NT2/D1 (cell line): ENCODE results near the gene MCCD1.
"Not testable (repeated sequence)": the region's sequence is repeated elsewhere in the genome, so short reads cannot be mapped to it uniquely, and the experiment has no call there.

Source experiments
- SUZ12 ChIP-seq: IDR thresholded peaks from 2 replicates; pipeline ENCODE4 v1.6.1; 2011; ENCODE audit not compliant: insufficient read length, insufficient read depth; ENCODE audit errors: extremely low read depth
- ZNF274 ChIP-seq: IDR thresholded peaks from 2 replicates; pipeline ENCODE4 v1.6.1; 2011; ENCODE audit warnings: mild to moderate bottlenecking, low read depth, low read length

- not testable (repeated sequence) for TF ChIP-seq ZNF274, SUZ12
Measured at GRCh38 chr6:31499648-31500047, 29.1 kb upstream of the MCCD1 start.
